ENCODE results near the gene NAA20.

The NAA20 gene

GRCh38 chr20:20020908-20021307 lies 3.7 kb downstream of the NAA20 start:
- DNase-seq: no peak

- no peak for DNase-seq
Measured at GRCh38 chr20:20021835-20022234, 4.7 kb downstream of the NAA20 start.

DNA sequence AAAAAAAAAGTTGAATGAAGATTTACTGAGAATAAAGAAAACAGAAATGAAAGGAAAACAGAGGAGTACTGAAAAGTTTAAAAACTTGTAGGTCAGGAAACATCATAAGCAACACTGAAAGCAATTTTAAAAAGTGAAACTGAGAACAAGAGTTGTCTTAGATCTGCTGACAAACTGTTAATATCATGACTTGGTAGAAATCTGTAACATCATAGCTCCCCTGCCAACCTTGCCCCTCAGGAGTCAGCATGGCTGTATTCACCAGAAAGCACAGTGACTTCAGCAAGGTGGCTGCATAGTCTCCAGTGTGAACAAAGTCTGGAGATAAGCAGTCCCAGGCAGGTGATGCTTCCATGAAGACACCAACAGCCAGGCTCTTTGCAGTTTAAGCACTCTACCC lies 5.3 kb downstream of the NAA20 start:
- no peak for DNase-seq

DNA sequence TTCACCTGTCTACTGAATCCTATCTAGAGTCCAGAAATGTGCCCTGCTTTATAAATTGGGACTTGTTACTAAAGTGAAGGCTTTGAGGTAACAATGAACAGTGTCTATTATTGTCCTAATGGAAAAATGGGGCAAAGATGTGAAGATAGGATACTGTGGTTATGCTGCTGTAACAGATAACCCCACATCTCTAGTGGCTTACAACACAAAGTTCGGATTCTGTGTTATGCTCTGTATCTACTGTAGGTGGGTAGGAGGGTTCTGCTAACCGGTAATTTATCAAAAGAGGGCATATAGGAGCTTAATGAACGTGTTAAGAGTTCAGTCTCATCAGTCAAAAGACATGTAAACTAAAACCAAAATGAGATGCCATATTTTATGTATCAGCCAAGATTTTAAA lies 6.2 kb downstream of the NAA20 start:
- DNase-seq: no peak

DNA sequence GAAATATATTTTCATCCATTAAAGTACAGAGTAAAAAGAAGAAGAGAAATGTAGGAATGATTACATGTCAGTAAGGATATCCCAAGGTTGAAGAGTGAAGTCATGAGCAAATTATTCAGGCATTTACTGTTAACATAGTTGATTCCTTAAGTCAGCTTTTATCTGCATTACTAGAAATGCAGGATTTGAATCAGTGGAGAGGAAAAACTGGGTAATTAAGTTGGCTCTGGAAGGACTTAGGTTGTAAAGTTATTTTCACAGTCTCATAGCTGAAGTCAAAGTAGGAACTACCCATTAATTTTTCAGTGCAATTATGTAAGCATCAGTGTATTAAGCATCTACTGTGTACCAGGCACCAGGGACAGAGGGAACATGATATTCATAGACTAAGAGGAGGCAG lies 7.8 kb downstream of the NAA20 start:
- DNase-seq: peak; percentile 61

- DNase-seq: no peak
Measured at GRCh38 chr20:20027284-20027683, 10.1 kb downstream of the NAA20 start.

GRCh38 chr20:20031790-20032189 lies 14.6 kb downstream of the NAA20 start:
- no peak for DNase-seq

DNA sequence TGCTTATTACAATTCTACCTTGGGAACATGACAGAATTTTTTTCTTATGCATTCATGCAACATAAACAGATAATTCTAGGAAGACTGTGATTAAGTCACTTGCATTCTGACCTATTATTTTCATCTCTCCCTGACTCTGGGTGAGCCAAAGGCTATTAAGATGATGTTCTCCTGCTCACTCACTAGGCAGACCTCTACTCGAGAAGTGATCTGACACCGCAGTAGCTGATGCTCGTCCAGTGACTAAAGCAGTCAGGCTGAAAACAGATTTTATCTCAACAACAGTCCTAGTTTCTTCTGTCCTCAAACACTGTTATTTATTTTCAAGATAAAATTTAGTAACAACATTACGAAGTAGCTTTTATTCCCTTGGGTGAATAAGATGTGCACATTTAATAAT lies 17.3 kb downstream of the NAA20 start:
- peak; percentile 46 for DNase-seq

DNA sequence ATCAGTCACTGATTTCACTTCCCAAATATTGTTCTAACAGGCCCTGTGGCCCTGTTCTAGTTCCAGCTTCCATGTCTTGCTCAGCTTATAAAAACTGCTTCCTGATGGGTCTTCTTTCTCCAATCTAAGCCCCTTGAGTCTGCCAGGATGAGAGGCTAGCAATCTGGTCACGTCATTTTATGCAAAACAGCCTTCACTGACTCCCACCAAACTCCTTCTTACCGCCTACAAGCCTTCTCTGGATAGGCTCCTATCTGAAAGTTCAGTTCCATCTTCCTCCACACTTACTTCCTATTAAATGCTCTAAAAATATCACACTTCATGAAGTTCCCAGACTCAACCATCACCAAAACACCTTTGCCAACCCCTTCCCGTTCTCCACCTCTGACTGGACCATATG lies 19.6 kb downstream of the NAA20 start:
- DNase-seq: no peak

DNA sequence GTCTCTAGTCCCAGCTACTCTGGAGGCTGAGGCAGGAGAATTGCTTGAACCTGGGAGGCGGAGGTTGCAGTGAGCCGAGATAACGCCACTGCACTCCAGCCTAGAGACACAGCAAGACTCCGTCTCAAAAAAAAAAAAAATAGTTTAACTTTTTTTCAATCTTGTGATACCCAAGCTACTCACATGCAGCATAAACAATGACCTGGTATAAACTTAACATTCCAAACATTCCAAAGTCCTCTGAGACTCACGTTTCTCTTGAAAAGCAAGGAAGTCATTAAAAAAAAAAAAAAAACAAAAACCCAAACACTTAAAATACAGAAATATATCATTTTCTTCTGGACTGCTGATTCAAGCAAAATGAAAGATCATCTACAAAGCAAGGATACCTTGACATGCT lies 20.8 kb downstream of the NAA20 start:
- peak; percentile 76 for DNase-seq

GRCh38 chr20:20038586-20038985 lies 21.4 kb downstream of the NAA20 start:
- no peak for DNase-seq

- no peak for DNase-seq
Measured at GRCh38 chr20:20039752-20040387, 22.7 kb downstream of the NAA20 start.

- no peak for DNase-seq
Measured at GRCh38 chr20:20051767-20052073, 34.6 kb downstream of the NAA20 start.

DNA sequence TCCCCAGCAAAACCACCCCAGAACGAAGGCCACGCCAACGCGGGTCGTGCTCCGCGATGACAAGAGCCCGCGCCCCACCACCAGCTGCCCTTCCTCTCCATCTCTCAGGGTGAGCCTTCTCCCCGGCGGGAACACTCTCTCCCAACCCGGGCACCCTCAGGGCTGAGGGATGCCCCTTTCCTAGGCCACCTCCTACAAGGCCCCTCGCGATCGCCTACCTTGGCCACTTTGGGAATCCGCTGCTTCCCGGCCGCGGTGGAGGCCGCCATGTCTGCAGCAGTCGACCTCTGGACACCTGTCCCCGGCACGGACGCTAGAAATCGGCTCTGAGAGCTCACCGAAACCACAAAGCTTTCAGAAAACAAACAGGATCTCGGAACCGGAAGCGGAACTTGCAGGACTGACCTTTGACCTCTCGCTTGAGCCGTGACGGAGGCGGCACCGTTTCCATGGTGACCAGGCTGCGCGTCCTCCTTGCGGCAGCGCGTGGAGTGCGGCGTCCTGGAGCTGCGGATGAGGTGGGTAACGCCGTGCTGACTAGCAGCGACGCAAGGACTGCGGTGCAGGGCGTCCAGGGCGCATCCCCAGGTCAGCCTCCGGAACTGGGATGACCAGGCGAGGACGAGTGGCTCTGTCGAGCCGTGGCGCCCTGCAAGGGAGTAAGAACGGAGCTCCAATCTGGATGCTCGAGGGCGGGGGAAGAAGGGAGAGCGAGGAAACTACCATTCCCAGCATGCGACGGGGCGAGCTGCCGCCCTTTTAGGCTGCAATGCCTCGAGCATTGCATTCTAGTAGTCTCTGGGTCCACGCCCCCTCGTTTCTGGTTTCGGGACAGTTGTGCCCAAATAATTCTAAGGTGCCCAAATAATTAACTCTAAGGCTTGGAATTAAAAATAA lies 35.2 kb downstream of the NAA20 start, which contains the start of the genes CFAP61 and CRNKL1:
CFAP61 (plus strand) TSS at position 459 of the 897 bp plus-strand sequence. CDS start 4,122 bp downstream, outside the sequence.
CRNKL1 (minus strand) TSS at position 393 of the 897 bp plus-strand sequence; CDS start at position 269, 124 bp downstream.
- peak; percentile 96 for DNase-seq

- no peak for DNase-seq
Measured at GRCh38 chr20:20060234-20060998, 43.3 kb downstream of the NAA20 start.

DNA sequence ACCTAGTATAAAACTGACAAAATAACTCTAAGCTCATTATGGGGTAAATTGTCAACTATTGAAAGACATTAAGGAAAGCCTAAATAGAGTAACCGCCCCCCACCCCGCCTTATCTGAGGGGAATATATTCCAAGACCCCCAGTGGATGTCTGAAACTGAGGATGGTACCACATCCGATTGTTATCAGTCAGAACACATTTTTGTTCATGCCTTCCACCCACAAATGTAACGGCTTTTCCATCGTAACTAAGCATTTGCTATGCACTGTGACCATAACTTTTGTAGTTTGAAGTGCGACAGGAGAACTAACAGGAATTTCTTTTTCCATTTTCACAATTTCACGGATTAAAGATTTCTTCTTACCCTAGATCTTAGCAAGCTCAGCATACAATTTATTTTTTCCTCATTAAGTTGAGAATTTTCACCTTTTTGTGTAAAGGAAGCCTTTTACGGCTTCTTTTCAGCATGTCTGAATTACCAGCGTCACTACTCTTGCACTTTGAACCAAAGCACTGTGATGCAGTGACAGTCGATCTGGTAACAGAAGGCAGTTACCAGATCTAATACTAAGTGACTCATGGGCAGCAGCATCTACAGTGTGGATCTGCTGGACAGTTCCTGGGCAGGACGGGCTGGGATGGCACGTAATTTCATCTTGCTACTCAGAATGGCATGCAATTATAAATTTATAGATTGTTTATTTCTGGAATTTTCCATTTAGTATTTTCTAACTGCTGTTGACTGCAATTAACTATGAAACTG lies 47.0 kb downstream of the NAA20 start:
- DNase-seq: peak; percentile 4

- no peak for DNase-seq
Measured at GRCh38 chr20:20065361-20065760, 48.2 kb downstream of the NAA20 start.

GRCh38 chr20:20070871-20071726 lies 53.9 kb downstream of the NAA20 start:
- DNase-seq: no peak

DNA sequence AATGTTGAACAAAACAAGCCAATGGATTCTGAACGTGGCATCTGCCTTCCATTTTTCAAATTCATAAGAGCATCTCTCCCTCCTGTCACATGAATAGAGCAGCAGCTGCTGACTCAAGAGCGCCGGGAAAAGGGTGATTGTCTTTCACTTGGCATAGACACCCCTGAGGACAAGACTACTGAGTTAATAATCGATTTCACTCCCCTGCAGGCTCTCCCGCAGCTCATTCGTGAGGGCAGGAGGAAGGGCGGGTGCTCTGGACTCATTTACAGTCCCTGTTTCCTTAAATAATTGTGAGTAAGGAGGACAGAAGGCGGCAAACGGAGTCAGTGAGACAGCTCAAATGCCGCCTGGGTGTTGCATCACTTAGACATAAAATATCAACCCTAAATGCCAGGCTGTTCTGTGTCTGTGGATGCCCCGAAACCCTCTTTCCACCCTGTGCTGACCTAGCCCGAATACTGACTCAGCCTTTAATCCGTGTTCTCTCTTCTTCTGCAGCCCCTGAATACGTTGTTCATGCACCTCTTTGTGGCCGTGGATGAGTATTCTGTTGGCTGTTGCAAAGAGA lies 56.7 kb downstream of the NAA20 start:
- DNase-seq: no peak

GRCh38 chr20:20075032-20075431 lies 57.9 kb downstream of the NAA20 start:
- DNase-seq: no peak

GRCh38 chr20:20076297-20077065 lies 59.3 kb downstream of the NAA20 start:
- peak; percentile 55 for DNase-seq
